Bronchial epithelial cell (primary cell): ENCODE data around the gene APOO. TPM values are rescaled to one million over a fixed set of nuclear protein-coding genes. Genes with fewer than 3 reads are reported as not detected.

Source experiments
- DNase-seq: peaks from one replicate; pipeline ENCODE4 v3.0.0-alpha.2; 2010; ENCODE audit warnings: low read depth
- FAIRE-seq: peaks from 2 replicates; lab custom pipeline; 2011; peaks lifted over from hg19 to GRCh38; lab: Jason Lieb, UNC
- H3K27me3 ChIP-seq: 2 replicates; pipeline ENCODE4 v1.5.1; 2011; ENCODE audit warnings: low read length; ENCODE audit not compliant: control insufficient read depth, insufficient read depth
- H3K36me3 ChIP-seq: 2 replicates; pipeline ENCODE4 v1.5.1; 2011; ENCODE audit warnings: low read length; ENCODE audit not compliant: control insufficient read depth, insufficient read depth
- H3K4me3 ChIP-seq: 2 replicates; pipeline ENCODE4 v1.5.1; 2011; ENCODE audit warnings: mild to moderate bottlenecking, low read depth, low read length, control low read depth
- total RNA-seq: library from RNA; depleted of rRNA; stranded (reverse); fragments of >200 nt; gene quantifications from 2 replicates; pipeline ENCODE4 v1.2.1, GENCODE V29; 2014
- TF ChIP-seq, protein P1 (sequence below): IDR thresholded peaks from 2 replicates; pipeline ENCODE4 v1.5.1; 2011; ENCODE audit warnings: mild to moderate bottlenecking, moderate library complexity, low read length, control low read depth, inconsistent platforms; ENCODE audit not compliant: insufficient read depth, severe bottlenecking

Gene APOO
- total RNA-seq, 1 donor from 2014 or later = 7.4 TPM

DNA sequence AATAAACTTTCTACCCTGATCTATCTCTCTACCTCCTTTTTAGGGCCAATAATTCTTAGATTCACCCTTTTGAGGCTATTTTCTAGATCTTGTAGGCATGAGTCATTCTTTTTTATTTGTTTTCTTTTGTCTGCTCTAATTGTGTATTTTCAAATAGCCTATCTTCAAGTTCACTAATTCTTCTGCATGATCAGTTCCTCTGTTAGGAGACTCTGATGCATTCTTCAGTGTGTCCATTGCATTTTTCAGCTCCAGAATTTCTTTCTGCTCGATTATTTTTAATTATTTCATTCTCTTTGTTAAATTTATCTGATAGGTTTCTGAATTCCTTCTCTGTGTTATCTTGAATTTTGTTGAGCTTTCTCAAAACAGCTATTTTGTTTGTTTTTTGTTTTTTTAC lies 11.4 kb upstream of the APOO start:
- Histone ChIP-seq H3K27me3 (no peaks in the 10 kb centered on the region), H3K4me3 (no peak overlapping the region), H3K36me3 (no peaks in the 10 kb centered on the region)
- DNase-seq = no peak
- TF ChIP-seq, protein P1, sequence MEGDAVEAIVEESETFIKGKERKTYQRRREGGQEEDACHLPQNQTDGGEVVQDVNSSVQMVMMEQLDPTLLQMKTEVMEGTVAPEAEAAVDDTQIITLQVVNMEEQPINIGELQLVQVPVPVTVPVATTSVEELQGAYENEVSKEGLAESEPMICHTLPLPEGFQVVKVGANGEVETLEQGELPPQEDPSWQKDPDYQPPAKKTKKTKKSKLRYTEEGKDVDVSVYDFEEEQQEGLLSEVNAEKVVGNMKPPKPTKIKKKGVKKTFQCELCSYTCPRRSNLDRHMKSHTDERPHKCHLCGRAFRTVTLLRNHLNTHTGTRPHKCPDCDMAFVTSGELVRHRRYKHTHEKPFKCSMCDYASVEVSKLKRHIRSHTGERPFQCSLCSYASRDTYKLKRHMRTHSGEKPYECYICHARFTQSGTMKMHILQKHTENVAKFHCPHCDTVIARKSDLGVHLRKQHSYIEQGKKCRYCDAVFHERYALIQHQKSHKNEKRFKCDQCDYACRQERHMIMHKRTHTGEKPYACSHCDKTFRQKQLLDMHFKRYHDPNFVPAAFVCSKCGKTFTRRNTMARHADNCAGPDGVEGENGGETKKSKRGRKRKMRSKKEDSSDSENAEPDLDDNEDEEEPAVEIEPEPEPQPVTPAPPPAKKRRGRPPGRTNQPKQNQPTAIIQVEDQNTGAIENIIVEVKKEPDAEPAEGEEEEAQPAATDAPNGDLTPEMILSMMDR = no peak
- FAIRE-seq = no peak

DNA sequence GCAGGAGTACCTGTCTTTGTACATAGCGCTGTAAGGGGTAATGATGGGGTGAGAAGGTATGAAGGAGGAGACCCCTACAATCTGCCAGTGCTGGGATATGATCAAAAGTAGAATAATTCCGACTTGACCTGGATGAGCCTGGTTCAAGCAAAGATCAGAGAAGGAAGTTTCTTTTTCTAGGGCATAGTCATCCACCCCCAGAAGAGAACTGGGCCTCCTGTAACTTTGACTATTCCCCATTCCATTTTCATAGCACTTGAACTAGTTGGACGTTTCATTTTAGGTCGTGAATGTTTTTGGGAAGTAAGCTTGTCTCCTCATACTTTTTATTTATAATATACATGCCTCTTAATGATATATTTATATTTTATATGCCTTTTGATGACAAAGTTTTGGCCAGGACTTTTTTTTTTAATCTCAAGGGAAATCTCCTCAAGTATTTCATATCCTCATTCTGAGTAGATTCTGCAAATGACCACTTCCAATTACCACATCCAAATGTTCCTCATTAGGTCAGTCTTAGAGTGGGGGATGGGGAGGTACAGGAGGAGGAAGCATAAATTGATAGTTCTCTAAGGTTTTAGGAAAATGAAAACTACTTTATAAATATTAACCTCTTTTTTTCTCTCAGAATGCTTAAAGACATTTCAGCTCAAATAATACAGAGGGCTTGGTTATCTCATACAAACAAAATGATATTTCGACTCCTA lies 3.5 kb upstream of the APOO start:
- DNase-seq (no peak), FAIRE-seq (no peak)
- Histone ChIP-seq H3K36me3 (no peaks in the 10 kb centered on the region), H3K4me3 (no peak overlapping the region), H3K27me3 (no peaks in the 10 kb centered on the region)
- TF ChIP-seq, protein P1 = no peak

DNA sequence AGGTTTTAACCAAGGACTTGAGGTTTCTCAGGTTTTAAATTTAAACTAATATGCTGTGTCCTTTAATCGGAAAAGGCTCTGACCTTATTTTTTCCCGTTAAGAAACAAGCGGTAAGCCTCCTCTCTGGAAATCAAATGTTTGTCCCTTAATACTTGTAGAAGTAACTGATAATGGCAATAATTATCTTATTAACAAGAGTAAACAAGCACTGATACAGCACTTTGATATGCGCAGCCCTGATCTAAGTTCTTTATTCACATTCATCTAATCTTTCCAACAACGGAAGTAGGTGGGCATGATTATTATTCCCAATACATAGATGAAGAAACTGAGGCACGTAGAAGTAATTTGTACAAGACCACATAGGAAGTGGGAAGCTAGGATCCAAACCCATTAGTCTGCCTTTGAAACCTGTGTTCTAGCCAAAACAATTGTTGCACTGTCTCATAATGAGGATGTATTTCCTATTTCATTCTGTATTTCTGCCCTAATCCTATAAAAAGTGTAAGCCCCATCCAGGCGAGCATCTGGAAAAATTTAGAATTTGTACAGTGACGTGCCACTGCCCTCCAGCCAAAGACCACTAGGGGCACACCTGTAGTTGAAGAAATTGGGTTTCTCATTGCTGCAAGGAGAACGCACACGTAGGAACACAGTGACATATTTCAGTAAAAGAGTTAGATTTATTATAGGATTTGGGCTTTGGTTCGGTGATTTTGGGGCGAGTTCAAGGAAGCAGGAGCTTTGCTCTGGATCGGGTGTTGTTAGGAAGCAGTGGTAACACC lies 674 bp upstream of the APOO start:
- DNase-seq = no peak
- H3K4me3 ChIP-seq = peak overlapping the region; percentile 17
- H3K27me3 ChIP-seq = no peaks in the 10 kb centered on the region
- no peaks in the 10 kb centered on the region for H3K36me3 ChIP-seq
- no peak for FAIRE-seq
- TF ChIP-seq, protein P1 = peak; percentile 15

DNA sequence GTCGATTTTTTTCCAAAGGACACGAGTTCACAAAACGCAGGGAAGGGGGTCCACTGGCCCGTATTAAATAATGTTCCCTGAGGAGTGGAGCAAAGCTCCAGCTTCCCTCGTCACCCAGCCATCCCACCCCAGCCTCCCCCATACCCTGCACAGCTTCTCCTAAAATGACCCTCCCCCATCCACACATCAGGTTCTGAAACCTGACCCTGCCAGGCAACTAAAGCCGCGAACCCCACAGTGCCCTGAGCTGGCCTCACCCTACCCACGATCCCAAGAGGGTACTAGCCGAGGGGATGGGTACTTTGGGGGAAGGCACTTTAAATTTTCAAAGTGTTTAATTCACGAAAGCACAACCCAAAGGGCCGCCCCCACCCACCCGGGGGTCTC lies 634 bp downstream of the APOO start:
- TF ChIP-seq, protein P1 = no peak
- DNase-seq (no peak), FAIRE-seq (no peak)
- Histone ChIP-seq H3K36me3 (no peaks in the 10 kb centered on the region), H3K4me3 (peak overlapping the region; percentile 56), H3K27me3 (no peaks in the 10 kb centered on the region)

DNA sequence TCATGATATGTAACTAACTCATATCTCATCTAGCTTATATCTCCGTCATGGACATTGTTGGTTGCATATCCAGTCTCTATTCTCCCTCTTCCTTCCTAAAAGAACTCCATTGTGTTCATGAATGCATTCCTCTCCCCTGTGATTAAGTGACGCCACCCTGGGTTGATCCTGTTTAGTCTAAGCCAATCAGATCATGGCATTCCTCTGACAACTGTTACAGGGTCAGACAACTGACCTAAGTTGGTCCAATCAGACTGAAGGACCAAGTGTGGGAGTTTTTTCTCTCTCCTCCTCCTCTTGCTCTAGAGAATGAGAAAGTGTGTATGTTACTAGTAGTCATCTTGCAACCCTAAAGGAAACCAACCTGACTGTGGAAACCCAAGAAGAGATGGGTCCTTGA lies 3.6 kb downstream of the APOO start:
- Histone ChIP-seq H3K4me3 (no peak overlapping the region), H3K36me3 (no peaks in the 10 kb centered on the region), H3K27me3 (no peaks in the 10 kb centered on the region)
- DNase-seq = peak; percentile 49
- TF ChIP-seq, protein P1 = no peak
- FAIRE-seq = no peak
